AG10803 (cell line): ENCODE data around the gene PKMYT1.
"Not testable (repeated sequence)": the region's sequence is repeated elsewhere in the genome, so short reads cannot be mapped to it uniquely, and the experiment has no call there.

Experiments
- DNase-seq: peaks from one replicate; pipeline ENCODE4 v3.0.0; 2010; ENCODE audit warnings: low read depth
- H3K4me3 ChIP-seq: 2 replicates; pipeline ENCODE4 v1.5.1; 2011; ENCODE audit warnings: mild to moderate bottlenecking, low read length, control low read depth
- TF ChIP-seq, protein P1 (sequence below): conservative IDR thresholded peaks from 2 replicates; pipeline ENCODE4 v1.5.1; 2011; ENCODE audit warnings: mild to moderate bottlenecking, low read length, control low read depth, inconsistent platforms

Gene PKMYT1

DNA sequence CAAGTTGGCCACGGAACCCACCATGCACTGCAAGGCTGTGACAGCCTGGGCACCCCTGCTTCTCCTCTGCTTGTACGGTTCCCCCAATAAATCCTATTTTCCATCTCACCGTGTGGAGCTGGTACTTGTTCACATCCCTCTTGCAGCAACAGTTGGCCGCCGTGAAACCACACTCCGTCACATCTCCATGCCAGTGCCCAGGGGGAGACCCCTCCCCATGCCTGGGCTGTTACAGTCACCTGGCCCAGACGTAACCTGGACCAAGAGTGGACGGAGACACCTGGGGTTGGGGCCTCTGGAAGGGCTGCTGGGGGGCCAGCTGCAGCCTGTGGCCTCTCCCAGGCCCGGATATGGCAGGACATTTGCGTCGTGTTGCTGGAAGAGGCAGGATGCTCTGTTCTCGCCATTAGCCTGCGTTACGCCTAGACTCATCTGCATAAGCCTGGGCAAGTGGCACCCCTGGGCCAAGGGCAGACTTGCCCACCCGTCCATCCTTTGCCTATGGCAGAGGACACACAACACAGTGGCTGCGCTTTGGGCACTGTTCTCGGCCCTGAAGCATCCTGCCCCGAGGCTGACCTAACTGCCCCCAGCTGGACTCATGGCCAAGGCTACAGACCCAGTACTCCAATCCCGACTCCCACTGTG, 30.4 kb downstream of the PKMYT1 start:
- no peak for DNase-seq
- H3K4me3 ChIP-seq = no peak overlapping the region
- TF ChIP-seq, protein P1, sequence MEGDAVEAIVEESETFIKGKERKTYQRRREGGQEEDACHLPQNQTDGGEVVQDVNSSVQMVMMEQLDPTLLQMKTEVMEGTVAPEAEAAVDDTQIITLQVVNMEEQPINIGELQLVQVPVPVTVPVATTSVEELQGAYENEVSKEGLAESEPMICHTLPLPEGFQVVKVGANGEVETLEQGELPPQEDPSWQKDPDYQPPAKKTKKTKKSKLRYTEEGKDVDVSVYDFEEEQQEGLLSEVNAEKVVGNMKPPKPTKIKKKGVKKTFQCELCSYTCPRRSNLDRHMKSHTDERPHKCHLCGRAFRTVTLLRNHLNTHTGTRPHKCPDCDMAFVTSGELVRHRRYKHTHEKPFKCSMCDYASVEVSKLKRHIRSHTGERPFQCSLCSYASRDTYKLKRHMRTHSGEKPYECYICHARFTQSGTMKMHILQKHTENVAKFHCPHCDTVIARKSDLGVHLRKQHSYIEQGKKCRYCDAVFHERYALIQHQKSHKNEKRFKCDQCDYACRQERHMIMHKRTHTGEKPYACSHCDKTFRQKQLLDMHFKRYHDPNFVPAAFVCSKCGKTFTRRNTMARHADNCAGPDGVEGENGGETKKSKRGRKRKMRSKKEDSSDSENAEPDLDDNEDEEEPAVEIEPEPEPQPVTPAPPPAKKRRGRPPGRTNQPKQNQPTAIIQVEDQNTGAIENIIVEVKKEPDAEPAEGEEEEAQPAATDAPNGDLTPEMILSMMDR = no peak

DNA sequence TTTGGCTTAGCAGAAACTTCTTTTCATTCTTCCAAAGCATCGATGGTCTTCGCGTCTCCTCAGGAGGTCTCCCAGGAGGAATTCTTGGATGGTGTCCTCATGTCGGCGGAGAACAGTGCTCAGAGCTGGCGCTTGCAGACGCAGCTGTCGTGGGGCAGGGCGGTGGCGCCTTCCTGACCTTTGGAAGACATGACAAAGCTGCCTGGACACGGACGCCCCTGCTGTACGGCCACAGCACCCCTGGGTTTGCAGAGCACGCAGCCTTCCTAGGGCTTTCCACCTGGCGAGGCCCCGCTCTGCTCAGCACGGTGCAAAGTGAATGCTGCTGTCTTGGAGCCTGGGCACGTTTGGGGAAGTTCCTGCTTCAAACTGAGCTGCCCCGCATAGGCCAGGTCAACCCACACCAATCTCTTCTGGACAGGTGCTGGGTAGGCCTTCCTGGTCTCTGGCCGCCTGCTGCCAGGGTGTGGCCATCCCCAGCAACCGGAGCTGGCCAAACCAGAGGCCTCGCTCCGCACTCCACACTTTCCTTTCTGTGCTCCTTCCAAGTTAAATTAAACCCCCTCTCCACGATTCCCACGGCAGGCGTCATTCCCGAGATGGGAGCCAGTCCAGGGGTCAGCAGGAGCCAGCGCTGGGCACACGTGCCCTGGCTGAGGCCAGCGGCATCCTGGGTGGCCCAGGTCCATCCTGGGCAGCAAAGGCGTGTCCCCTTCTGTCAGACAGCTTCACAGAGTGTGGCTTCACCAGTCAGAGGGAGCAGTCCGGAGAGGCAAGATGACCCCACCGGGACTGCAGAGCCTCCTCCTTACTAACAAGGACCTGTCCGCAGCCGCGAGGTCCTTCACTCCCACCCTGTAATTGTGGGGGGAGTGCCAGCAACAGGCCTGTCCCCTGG, 31.2 kb downstream of the PKMYT1 start:
- no peak for DNase-seq

DNA sequence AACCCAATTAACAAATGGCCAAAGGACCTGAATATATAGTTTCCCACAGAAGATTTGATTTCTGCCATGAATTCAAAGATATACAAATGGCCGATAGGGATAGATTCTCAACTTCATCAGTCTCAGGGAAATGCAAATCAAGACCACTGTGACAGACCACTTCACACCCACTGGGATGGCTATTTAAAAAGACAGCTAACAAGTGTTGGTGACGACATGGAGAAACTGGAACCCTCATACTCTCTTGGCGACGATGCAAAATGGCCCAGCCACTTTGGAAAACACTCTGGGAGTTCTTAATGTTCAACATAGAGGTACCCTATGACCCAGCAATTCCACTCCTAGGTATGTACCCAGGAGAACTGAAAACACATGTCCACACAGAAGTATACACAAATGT, 33.6 kb downstream of the PKMYT1 start:
- H3K4me3 ChIP-seq = no peak overlapping the region
- DNase-seq = no peak
- TF ChIP-seq, protein P1 = no peak

More for the DNA sequence above, 31.2 kb downstream of the PKMYT1 start:
- no peak overlapping the region for H3K4me3 ChIP-seq
- TF ChIP-seq, protein P1 = no peak

DNA sequence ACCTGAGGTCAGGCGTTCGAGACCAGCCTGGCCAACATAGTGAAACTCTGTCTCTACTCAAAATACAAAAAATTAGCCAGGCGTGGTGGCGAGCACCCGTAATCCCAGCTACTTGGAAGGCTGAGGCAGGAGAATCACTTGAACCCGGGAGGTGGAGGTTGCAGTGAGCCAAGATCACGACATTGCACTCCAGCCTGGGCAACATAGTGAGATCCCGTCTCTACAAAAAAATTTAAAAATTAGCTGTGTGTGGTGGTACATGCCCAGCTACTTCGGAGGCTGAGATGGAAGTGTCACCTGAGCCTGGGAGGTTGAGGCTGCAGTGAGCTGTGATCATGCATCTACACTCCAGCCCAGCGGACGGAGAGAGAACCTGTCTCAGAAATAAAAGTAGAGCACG, 36.5 kb downstream of the PKMYT1 start:
- H3K4me3 ChIP-seq = not testable (repeated sequence)

DNA sequence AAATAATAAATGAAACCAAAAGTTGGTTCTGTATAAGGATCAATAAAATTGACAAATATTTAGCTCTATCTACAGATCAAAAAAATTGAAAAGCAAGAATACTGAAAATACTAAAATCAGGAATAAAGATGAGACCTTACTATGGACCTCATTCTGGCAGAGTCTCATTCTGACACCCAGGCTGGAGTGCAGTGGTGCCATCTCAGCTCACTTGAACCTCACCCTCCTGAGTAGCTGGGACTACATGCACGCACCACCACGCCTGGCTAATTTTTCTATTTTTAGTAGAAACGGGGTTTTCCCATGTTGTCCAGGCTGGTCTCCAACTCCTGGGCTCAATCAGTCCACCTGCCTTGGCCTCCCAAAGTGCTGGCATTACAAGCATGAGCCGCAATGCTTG, 38.2 kb downstream of the PKMYT1 start:
- no peak overlapping the region for H3K4me3 ChIP-seq
- no peak for DNase-seq
- TF ChIP-seq, protein P1 = no peak

More for the DNA sequence above, 36.5 kb downstream of the PKMYT1 start:
- DNase-seq = not testable (repeated sequence)

DNA sequence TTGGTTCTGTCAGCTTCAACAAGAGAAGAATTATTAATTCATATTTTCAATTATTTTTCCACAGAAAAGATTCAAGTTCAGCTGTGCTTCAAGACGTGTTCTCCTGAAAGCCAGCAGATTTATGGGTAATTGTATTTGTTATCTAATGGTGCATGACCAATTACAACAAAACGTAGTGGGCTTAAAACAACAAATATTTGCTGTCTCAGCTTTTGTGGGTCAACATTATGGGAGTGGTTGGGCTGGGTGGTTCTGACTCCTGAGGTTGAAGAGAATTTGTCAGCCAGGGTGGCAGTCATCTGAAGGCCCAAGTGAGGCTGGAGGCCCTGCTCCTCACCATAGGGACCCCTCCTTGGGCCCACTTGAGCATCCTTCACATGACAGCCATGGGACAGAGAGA, 40.3 kb downstream of the PKMYT1 start:
- H3K4me3 ChIP-seq = no peak overlapping the region
- DNase-seq = no peak
- TF ChIP-seq, protein P1 = no peak

DNA sequence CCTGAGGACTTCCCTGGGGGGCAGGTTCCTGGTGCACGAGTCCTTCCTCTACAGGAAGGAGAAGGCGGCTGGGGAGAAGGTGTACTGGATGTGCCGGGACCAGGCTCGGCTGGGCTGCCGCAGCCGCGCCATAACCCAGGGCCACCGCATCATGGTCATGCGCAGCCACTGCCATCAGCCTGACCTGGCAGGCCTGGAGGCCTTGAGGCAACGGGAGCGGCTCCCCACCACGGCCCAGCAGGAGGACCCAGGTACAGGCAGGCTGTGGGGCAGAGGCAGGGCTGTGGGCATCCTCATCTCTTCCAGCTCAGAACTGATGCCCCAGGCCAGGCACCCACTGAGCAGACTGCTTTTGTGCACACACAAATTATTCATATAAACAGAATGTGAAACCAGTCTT, 42.0 kb downstream of the PKMYT1 start:
- no peak overlapping the region for H3K4me3 ChIP-seq
- DNase-seq = no peak
- TF ChIP-seq, protein P1 = no peak
